T follicular helper cell (primary cell): ENCODE measurements around the gene PLCE1.
"Not testable (repeated sequence)": the region's sequence is repeated elsewhere in the genome, so short reads cannot be mapped to it uniquely, and the experiment has no call there.

Source experiments
- DNase-seq: peaks from one replicate; pipeline ENCODE4 v3.0.0-alpha.2; 2020; ENCODE audit warnings: low read depth
- total RNA-seq, 2 experiments: gene quantifications; one replicate each; lab custom pipeline; 2026; lab: John Stamatoyannopoulos, UW

PLCE1 gene
- total RNA-seq, result 0 to 0.13 reads per million in 2 experiments

GRCh38 chr10:93993782-93994437 lies at the start of gene PLCE1:
Gene PLCE1, plus strand, starts transcription at chr10:93993931. Its CDS starts 37,116 bp downstream, at chr10:94031047.
- no peak for DNase-seq

- no peak for DNase-seq
These were observed 47.9 kb upstream of the PLCE1 start for GRCh38 chr10:93945819-93946218.

- DNase-seq, result no peak
These were observed 46.7 kb upstream of the PLCE1 start for GRCh38 chr10:93947055-93947454.

GRCh38 chr10:93947524-93947923 lies 46.2 kb upstream of the PLCE1 start:
- DNase-seq, result no peak

GRCh38 chr10:93951905-93952304 lies 41.8 kb upstream of the PLCE1 start:
- no peak for DNase-seq

- no peak for DNase-seq
These were observed 39.4 kb upstream of the PLCE1 start for GRCh38 chr10:93954299-93954698.

GRCh38 chr10:93954726-93955363 lies 38.9 kb upstream of the PLCE1 start:
- no peak for DNase-seq

- no peak for DNase-seq
These were observed 34.9 kb upstream of the PLCE1 start for GRCh38 chr10:93958834-93959233.

- not testable (repeated sequence) for DNase-seq
These were observed 32.7 kb upstream of the PLCE1 start for GRCh38 chr10:93960988-93961387.

GRCh38 chr10:93962973-93963372 lies 30.8 kb upstream of the PLCE1 start:
- DNase-seq, result no peak

GRCh38 chr10:93963434-93963833 lies 30.3 kb upstream of the PLCE1 start:
- no peak for DNase-seq

- no peak for DNase-seq
These were observed 27.8 kb upstream of the PLCE1 start for GRCh38 chr10:93965911-93966310.

GRCh38 chr10:93967756-93968155 lies 26.0 kb upstream of the PLCE1 start:
- DNase-seq, result no peak

- no peak for DNase-seq
These were observed 25.2 kb upstream of the PLCE1 start for GRCh38 chr10:93968540-93968945.

- DNase-seq, result not testable (repeated sequence)
These were observed 23.2 kb upstream of the PLCE1 start for GRCh38 chr10:93970433-93971010.

- no peak for DNase-seq
These were observed 19.8 kb upstream of the PLCE1 start for GRCh38 chr10:93973748-93974445.

- DNase-seq, result no peak
These were observed 16.3 kb upstream of the PLCE1 start for GRCh38 chr10:93977442-93977841.

- DNase-seq, result no peak
These were observed 13.2 kb upstream of the PLCE1 start for GRCh38 chr10:93980486-93980885.

- DNase-seq, result no peak
These were observed 2.6 kb upstream of the PLCE1 start for GRCh38 chr10:93991114-93991513.

GRCh38 chr10:93991596-93992284 lies 2.0 kb upstream of the PLCE1 start:
- DNase-seq, result no peak

GRCh38 chr10:93992400-93993030 lies 1.2 kb upstream of the PLCE1 start:
- DNase-seq, result no peak

GRCh38 chr10:93993414-93993781 lies 333 bp upstream of the PLCE1 start:
- DNase-seq, result no peak
